Immature natural killer cell (primary cell): ENCODE data around the gene NOL9. TPM values are rescaled to one million over a fixed set of nuclear protein-coding genes. Genes with fewer than 3 reads are reported as not detected.

Experiments used
- DNase-seq, 3 donors: peaks; one replicate each; pipeline ENCODE4 v3.0.0; 2022; ENCODE audit warnings: mixed read lengths in 1 of 3
- H3K27ac Mint-ChIP-seq, 6 donors: one replicate each; pipeline ENCODE4 v1.8.0; 2020; ENCODE audit warnings: mixed read lengths in 6 of 6, mild to moderate bottlenecking in 5 of 6, inconsistent platforms in 4 of 6, moderate library complexity in 3 of 6
- H3K27me3 Mint-ChIP-seq, 3 donors: one replicate each; pipeline ENCODE4 v1.8.0; 2020 to 2021; ENCODE audit warnings: low read depth in 3 of 3, mild to moderate bottlenecking in 3 of 3, mixed read lengths in 3 of 3, moderate library complexity in 3 of 3, inconsistent platforms in 1 of 3
- H3K36me3 Mint-ChIP-seq, 3 donors: one replicate each; pipeline ENCODE4 v1.8.0; 2020; ENCODE audit warnings: mixed read lengths in 3 of 3, inconsistent platforms in 2 of 3, mild to moderate bottlenecking in 2 of 3
- H3K4me1 Mint-ChIP-seq, 2 donors: one replicate each; pipeline ENCODE4 v1.8.0; 2020; ENCODE audit warnings: inconsistent platforms in 2 of 2, mild to moderate bottlenecking in 2 of 2, mixed read lengths in 2 of 2, moderate library complexity in 1 of 2
- H3K4me3 Mint-ChIP-seq, 5 donors: one replicate each; pipeline ENCODE4 v1.8.0; 2020; ENCODE audit warnings: mild to moderate bottlenecking in 5 of 5, mixed read lengths in 5 of 5, inconsistent platforms in 3 of 5, moderate library complexity in 3 of 5
- H3K9me3 Mint-ChIP-seq, 6 donors: one replicate each; pipeline ENCODE4 v1.8.0; 2020; ENCODE audit warnings: mild to moderate bottlenecking in 6 of 6, mixed read lengths in 6 of 6, inconsistent platforms in 4 of 6, moderate library complexity in 3 of 6
- polyA plus RNA-seq, 3 donors: library from polyadenylated mRNA; unstranded; fragments of 300-500 nt; fragmentation: Illumina TruSeq; gene quantifications; one replicate each; pipeline ENCODE4 v1.2.3, GENCODE V29; 2021

Gene NOL9
- polyA plus RNA-seq, 3 donors from 2014 or later = 4.3 to 18.2 (median 8.4) TPM

- H3K4me1 Mint-ChIP-seq = no peaks in the 10 kb centered on the region
- no peak for DNase-seq
- H3K9me3 Mint-ChIP-seq = no peaks in the 10 kb centered on the region
- peaks cover 0 to 1% (median 0%) of the 10 kb centered on the region in 3 donors for H3K27me3 Mint-ChIP-seq
- H3K36me3 Mint-ChIP-seq = no peaks in the 10 kb centered on the region
- no peak overlapping the region for H3K27ac Mint-ChIP-seq
- H3K4me3 Mint-ChIP-seq = no peak overlapping the region
Observed at GRCh38 chr1:6472391-6472790, 81.9 kb downstream of the NOL9 start.

- H3K27ac Mint-ChIP-seq = no peak overlapping the region
- no peaks in the 10 kb centered on the region for H3K36me3 Mint-ChIP-seq
- H3K4me3 Mint-ChIP-seq = no peak overlapping the region
- no peaks in the 10 kb centered on the region for H3K4me1 Mint-ChIP-seq
- no peak for DNase-seq
- no peaks in the 10 kb centered on the region for H3K9me3 Mint-ChIP-seq
- peaks cover 0 to 1% (median 0%) of the 10 kb centered on the region in 3 donors for H3K27me3 Mint-ChIP-seq
Observed at GRCh38 chr1:6471970-6472368, 82.3 kb downstream of the NOL9 start.

Other genes with a start within 250 kb of the NOL9 start
- gene ACOT7, start 160.7 kb downstream of the NOL9 start, polyA plus RNA-seq = 10 to 100 TPM; 26.7 to 31.2 (median 28.9) TPM
- gene HES2, start 134.6 kb downstream of the NOL9 start, polyA plus RNA-seq = not detected
- not detected for gene ESPN, start 129.7 kb downstream of the NOL9 start, polyA plus RNA-seq
- 10 to 100 TPM in 1 of 3 donors, 1 to 10 TPM in 2; 3.1 to 15.3 (median 9.8) TPM for gene TNFRSF25, start 88.3 kb downstream of the NOL9 start, polyA plus RNA-seq
- gene PLEKHG5, start 62.8 kb downstream of the NOL9 start, polyA plus RNA-seq = under 1 TPM in 1 of 3 donors, not detected in 2; 0.08 TPM
- gene TAS1R1, start 794 bp upstream of the NOL9 start, polyA plus RNA-seq = under 1 TPM in 1 of 3 donors, not detected in 2; 0.16 TPM
- 10 to 100 TPM in 2 of 3 donors, 1 to 10 TPM in 1; 8.3 to 25.9 (median 20.9) TPM for gene ZBTB48, start 25.5 kb upstream of the NOL9 start, polyA plus RNA-seq
- 10 to 100 TPM in 1 of 3 donors, 1 to 10 TPM in 2; 7.6 to 19.7 (median 9.2) TPM for gene KLHL21, start 48.4 kb upstream of the NOL9 start, polyA plus RNA-seq
- 1 to 10 TPM; 1.2 to 5.7 (median 2.9) TPM for gene PHF13, start 59.2 kb upstream of the NOL9 start, polyA plus RNA-seq
- gene THAP3, start 70.4 kb upstream of the NOL9 start, polyA plus RNA-seq = 10 to 100 TPM; 19.4 to 28.4 (median 28.0) TPM
- 10 to 100 TPM in 2 of 3 donors, 1 to 10 TPM in 1; 9.6 to 22.6 (median 13.5) TPM for gene DNAJC11, start 147.3 kb upstream of the NOL9 start, polyA plus RNA-seq
- 10 to 100 TPM; 52.7 to 89.0 (median 71.0) TPM for gene CAMTA1, start 230.9 kb upstream of the NOL9 start, polyA plus RNA-seq